Measurements from ENCODE around the gene WBP1. TPM values are rescaled to one million over a fixed set of nuclear protein-coding genes. Genes with fewer than 3 reads are reported as not detected.

WBP1 gene
- total RNA-seq, result 34.3 and 62.7 TPM in 2 replicates

DNA sequence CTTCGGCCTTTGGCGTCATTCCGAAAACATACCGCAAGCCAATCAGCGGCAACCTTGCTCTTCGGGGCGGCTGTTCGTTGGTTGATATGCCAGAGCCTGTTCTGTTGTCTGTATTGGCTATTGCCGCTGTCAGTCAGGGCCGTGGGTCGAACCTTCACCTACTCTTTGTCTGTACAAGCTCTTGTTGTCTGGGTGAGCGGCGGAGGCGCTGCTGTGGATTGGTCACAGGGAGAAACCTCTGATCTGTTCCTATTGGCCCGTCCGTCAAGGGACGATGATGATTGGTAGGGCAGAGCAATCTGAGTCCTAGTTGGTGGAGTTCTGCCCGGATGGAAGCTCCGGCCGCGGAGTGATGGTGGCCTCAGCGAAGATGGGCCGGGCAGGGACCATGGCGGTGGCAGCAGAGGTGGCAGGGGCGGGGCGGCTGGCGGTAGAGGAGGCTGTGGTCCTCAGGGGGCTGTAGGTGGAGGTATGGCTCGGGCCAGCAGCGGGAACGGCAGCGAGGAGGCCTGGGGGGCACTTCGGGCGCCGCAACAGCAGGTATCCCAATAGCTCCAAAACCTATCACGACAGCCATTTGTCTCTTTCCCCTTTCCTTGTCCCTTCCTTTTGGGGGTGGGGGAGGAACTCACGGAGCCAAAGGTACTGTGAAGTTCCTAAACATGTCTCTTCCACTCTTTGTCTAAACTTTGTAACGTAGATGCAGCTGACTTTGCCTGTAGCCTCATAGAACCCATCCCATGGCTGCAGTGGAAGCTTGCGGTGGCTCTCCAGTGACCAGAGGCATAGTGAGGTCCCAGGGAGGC is at the start of gene WBP1:
Gene WBP1, plus strand, starts transcription at position 307 of the 806 bp plus-strand sequence. Its CDS starts 165 bp downstream, at position 472.

DNA sequence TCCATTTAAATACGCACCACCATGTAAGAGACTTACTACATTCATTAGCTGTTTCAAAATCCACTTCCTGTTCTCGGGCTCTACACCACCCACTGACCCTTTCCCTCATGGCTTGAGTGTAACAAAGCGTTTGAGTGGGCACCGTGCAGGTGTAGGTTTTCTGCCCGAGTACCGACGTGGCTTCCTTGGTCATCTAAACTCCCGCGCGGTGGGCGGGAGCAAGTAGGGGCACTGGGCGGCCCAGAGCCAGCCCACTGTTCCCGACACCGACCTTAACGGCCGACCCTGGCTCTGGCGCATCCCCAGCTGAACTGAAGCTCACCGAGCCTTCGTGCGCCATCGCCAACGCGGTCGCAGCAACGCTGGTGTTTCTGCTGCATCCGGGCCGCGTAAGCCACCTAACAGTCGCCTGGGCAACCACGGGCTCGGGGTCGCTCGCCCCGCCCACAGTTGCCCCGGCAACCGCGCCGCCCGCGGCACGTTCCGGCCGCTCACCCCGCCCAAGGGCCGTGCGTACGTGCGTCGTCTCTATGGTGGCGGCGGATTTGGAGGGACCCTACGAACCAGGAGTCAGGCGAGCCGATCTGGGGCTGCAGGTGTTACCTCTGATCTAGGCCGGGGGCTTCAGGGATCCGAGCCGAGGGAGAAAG is 36.9 kb upstream of the WBP1 start, which contains the start of the genes C2orf81 and WDR54:
Gene C2orf81, minus strand, starts transcription at position 399 of the 650 bp plus-strand sequence. Its CDS starts 59 bp downstream, at position 340.
Gene WDR54, plus strand, starts transcription at position 510 of the 650 bp plus-strand sequence. CDS start 424 bp downstream, outside the sequence.

DNA sequence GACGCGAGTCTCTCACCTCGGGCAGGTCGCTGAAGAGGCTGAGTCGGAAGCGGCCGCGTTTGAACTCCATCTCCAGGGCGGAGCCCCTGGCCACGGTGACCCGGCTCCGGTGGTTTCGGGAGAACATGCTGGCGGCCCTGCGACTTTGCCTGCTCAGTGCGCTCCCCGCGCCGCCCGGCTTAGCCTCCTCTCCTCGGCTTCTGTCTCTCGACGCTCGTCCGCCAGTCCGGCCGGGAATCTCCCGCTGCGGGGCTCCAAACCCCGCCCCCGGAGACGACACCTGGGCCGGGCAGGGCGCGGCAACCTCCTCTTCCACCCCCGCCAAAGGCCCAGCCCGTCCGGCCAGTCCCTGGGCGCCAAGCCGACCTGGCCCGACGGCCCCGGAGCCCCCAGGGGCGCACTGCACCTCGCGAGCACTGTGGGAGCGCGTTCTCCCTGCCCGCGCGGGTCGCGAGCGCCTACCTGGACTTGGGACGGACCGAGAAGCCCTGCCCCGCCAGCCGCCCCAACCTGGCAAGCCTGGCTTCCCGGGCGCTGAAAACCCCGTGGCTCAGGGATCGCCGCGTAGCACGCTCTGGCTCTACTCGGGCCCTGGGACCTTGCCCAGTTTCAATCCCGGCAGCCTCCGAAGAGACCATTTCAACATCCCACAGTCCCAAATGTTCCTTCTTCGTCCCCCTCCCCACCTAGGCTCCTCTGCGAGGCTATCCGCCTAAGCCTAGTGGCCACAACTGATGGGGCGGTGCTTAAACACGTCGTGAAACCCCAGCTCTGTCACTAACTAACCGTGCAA is 16.4 kb upstream of the WBP1 start, which contains the start of gene RTKN:
Gene RTKN, minus strand, starts transcription at position 248 of the 793 bp plus-strand sequence. Its CDS starts 121 bp downstream, at position 127.

DNA sequence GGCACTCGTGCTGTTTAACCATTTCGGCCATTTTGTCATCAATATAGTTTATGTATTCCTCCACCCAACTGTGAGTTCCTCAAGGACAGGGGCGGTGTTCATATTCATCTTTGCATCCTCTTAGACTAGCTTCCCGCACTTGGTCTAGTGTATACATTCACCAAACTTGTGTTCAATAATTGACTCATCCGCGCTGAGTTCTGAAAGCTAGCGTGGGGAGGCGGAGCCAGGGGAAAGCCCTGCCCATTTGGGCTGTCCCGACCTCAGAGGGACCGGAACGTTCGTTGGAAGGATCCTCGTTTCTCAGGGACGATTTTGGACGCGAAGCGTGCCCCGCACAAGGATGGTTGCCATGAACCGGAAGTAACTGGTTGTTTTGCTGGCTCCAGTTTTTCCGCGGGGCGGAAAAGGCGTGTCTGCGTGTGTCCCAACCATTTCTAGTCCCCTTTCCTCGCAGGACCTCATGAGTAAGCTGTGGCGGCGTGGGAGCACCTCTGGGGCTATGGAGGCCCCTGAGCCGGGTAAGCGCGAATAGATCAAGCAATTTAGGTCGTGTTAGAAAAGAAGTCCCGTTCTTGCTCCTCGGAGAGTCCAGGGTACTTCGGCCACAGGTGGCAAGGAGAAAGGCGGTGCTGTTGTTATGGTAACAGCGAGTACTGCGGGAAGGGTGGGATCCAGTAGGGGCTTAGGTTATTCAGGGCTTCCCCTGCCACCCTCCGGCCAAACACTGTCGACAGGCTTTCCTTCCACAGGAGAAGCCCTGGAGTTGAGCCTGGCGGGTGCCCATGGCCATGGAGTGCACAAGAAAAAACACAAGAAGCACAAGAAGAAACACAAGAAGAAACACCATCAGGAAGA is 3.4 kb upstream of the WBP1 start, which contains the start of gene INO80B:
Gene INO80B, plus strand, starts transcription at position 434 of the 858 bp plus-strand sequence. Its CDS starts 30 bp downstream, at position 464.

DNA sequence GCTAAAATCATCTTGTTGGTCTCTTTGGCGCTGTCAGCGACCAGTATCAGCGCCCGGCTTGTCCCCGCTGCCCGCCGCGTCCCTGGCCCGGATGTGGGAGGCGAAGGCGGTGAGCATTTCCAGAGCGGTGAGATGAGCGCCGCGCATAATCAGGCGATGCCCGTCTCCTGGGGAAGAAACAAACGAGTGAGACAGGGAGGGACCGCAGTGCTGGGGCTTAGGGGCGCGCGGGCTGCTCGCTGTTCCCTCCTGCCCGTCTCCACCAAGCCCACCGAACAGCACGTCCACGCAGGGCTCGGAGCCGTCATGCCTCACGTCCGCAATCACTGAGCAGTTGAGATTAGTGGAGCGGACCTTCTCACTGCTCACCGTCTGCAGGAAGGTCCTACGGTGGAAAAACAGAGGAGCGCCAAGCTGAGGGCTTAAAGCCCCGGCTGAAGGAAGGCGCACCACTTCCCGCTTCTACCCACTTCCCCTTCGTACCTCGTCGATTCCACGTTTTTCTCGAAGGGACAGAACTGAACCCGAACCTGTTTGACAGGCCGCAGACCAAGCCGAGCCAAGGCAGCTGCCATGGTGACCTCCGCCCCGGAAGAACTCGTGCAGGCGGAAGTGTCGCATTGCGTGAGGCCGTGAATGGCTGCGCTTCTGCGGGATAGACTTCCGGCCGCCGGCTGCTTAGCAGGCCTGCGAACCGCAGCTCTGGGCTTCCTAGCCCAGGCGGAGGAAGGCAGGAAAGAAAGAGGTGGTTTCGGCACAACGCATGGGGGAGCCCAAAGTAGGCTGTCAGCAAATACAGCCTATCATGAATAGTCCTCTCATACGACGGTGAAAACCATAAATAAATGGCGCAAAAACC is 14.1 kb downstream of the WBP1 start, which contains the start of gene MRPL53:
Gene MRPL53, minus strand, starts transcription at position 595 of the 859 bp plus-strand sequence. Its CDS starts 20 bp downstream, at position 575.

DNA sequence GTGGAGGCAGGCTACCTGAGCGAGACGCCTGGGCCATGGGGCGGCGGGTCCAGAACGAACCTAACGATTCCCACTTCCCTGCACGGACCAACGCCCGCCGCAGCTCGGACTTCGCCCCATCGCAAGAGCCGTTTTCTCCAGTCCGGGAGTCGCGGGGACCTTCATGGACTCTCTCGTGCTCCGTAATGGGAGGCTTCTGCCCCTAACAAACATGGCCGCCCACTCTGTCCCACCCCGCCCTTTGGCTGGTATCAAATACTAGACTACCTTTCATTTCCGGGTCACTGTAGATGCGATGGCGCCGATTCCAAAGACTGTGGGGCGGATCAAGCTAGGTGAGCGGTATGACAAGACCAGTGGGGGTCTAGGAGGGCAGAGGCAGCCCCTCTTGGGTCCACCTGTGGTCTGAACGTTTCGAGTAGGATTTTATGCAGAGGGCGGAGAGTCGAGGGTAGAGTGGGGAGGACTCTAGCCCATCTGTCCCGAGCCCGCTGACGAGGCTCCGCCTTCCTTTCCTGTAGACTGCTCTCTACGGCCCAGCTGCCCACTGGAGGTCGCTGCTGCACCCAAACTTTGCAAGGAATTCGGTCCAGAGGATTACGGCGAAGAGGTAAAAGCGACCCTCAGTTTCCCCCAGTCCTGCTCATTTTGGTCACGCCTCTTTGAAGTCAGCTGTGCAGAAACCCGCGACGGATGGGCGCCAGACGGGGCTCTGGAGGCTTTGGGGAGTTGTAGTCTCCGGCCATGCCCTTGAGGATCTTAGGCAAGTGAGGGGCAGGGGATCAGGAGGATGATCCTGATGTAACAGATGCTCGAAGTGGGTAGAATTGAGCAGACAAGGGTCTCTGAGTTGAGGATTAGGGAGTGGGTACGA is 24.8 kb downstream of the WBP1 start, which contains the start of the genes CCDC142 and TTC31:
Gene CCDC142, minus strand, starts transcription at position 198 of the 874 bp plus-strand sequence. Its CDS starts 161 bp downstream, at position 37.
Gene TTC31, plus strand, starts transcription at position 281 of the 874 bp plus-strand sequence. Its CDS starts 15 bp downstream, at position 296.

DNA sequence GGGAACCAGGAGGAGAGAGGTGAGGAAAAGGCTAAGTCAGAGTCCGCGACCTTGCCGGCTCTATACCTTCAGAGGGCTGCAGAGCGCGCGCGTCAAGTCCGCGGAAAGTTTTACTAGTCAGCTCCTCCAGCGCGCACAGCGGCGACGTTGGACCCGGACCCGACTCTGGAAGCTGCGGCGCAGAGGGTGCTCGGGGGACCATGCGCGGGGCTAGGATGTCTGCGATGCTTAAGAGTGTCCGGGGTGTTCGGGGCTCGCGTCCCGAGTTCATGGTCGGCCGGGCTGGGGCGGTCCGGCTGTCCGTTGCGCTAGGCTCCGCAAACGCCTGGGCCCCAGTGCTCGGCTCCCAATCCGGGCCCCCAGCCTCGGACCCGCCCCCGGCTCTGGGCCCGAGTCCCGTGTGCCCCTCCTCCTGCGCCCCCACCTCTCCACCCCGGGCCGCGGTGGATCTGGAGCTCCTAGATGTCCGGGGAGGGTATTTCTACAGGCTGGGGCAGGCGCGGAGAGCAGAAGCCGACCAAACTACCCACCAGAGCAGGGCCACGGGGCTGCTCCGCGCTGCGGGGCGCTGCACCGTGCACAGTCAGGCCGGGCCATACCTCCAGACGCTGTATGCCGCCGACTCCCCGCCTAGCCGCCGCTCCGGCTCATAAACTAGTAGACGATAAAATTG is 41.2 kb downstream of the WBP1 start, which contains the start of gene LBX2:
Gene LBX2, minus strand, starts transcription at position 337 of the 673 bp plus-strand sequence. Its CDS starts 66 bp downstream, at position 271.

DNA sequence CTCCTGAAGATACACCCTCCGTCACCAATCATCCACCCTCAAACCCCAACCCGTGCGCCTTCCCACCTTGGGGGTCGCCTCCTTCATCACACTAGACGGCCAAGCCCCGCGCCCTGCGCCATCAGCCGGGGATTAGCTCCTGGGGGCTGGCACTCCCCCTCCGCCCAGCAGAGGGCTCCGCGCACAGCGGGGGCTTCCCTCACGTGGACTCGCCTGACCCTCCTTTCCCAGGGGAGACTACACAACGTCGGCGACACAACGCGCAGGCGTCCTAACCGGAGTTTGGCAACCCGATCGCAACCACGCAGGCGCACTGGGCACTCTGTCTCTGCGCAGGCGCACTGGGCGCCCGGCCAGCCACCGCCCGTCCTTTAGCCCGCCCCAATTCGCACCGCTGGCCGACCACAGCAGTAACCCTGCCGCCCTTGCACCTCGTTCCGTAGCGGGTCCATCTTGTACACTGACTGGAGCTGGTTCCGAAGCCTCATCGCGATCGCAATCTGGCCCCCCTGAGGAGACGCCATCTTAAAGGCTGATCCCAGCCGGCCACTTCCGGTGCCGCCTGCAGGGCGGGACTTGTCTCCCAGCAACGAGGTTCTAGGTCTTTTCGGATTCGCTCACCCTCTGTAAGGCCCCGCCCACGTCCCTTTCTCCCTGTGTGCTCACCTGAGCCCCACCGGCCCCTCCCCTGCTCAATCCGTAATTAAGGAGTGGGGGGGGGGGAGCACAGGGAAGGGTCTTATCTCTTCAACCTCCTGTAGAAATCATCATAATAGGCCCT is 49.1 kb downstream of the WBP1 start, which contains the start of gene PCGF1:
Gene PCGF1, minus strand, starts transcription at position 551 of the 781 bp plus-strand sequence. Its CDS starts 27 bp downstream, at position 524.

Other genes starting within 250 kb of the WBP1 start
- gene SLC4A5, start 115.0 kb upstream of the WBP1 start, total RNA-seq, result 0.83 TPM in 1 of 2 replicates, not detected in the other
- 153 and 193 TPM in 2 replicates for gene DCTN1, start 78.1 kb upstream of the WBP1 start, total RNA-seq
- gene C2orf81, start 36.8 kb upstream of the WBP1 start, total RNA-seq, result 0.30 and 0.78 TPM in 2 replicates
- 31.8 and 48.3 TPM in 2 replicates for gene WDR54, start 36.7 kb upstream of the WBP1 start, total RNA-seq
- 14.6 and 17.6 TPM in 2 replicates for gene RTKN, start 16.5 kb upstream of the WBP1 start, total RNA-seq
- gene INO80B, start 3.4 kb upstream of the WBP1 start, total RNA-seq, result 10.4 and 20.2 TPM in 2 replicates
- 96.2 and 110 TPM in 2 replicates for gene MOGS, start 6.9 kb downstream of the WBP1 start, total RNA-seq
- 16.4 and 25.2 TPM in 2 replicates for gene MRPL53, start 14.2 kb downstream of the WBP1 start, total RNA-seq
- gene CCDC142, start 24.6 kb downstream of the WBP1 start, total RNA-seq, result 23.2 and 25.2 TPM in 2 replicates
- gene TTC31, start 24.6 kb downstream of the WBP1 start, total RNA-seq, result 12.8 and 13.9 TPM in 2 replicates
- gene LBX2, start 41.2 kb downstream of the WBP1 start, total RNA-seq, result 1.3 and 1.8 TPM in 2 replicates
- 18.2 and 28.2 TPM in 2 replicates for gene PCGF1, start 49.3 kb downstream of the WBP1 start, total RNA-seq
- not detected in 2 replicates for gene TLX2, start 56.0 kb downstream of the WBP1 start, total RNA-seq
- gene DQX1, start 67.8 kb downstream of the WBP1 start, total RNA-seq, result 0.32 TPM in 1 of 2 replicates, not detected in the other
- 53.9 and 72.8 TPM in 2 replicates for gene AUP1, start 71.3 kb downstream of the WBP1 start, total RNA-seq
- 29.3 and 36.5 TPM in 2 replicates for gene HTRA2, start 71.5 kb downstream of the WBP1 start, total RNA-seq
- 87.4 and 203 TPM in 2 replicates for gene LOXL3, start 95.5 kb downstream of the WBP1 start, total RNA-seq
- gene DOK1, start 96.3 kb downstream of the WBP1 start, total RNA-seq, result 28.6 and 32.1 TPM in 2 replicates
- gene M1AP, start 189.9 kb downstream of the WBP1 start, total RNA-seq, result under 0.01 and 0.05 TPM in 2 replicates
- gene SEMA4F, start 195.8 kb downstream of the WBP1 start, total RNA-seq, result 6.8 and 13.7 TPM in 2 replicates